Thyroid gland (tissue), 4 donors: ENCODE data around the gene ITPR2.

Experiments used
- CTCF ChIP-seq, 6 experiments: fragments of 200-600 bp in 3 of 6; fragments of 450-650 bp in 3 of 6; sonication (generic) in 3 of 6; IDR thresholded peaks; one replicate each; pipeline ENCODE4 v1.5.1; 2016 to 2019; ENCODE audit warnings: antibody characterized with exemption in 6 of 6, mild to moderate bottlenecking in 2 of 6, inconsistent platforms in 1 of 6, moderate library complexity in 1 of 6
- POLR2A ChIP-seq, 2 donors: fragments of 450-650 bp; IDR thresholded peaks; one replicate each; pipeline ENCODE4 v1.6.1; 2017; ENCODE audit warnings: antibody characterized with exemption in 2 of 2, mild to moderate bottlenecking in 2 of 2, moderate library complexity in 1 of 2

GRCh38 chr12:26287671-26288381 is 545.2 kb downstream of the ITPR2 start:
- TF ChIP-seq CTCF (IDR thresholded peaks at IDR 0.05) (no peak), POLR2A (IDR thresholded peaks at IDR 0.05) (no peak)
